DND-41 (cell line): ENCODE data around the gene TGM4.

Experiments
- ATAC-seq: fragments of 200-7000 bp; cut with Tn5 transposase; 3 replicates; pipeline ENCODE4 v1.9.1; 2021; ENCODE audit warnings: low read depth; ENCODE audit not compliant: insufficient read depth
- DNase-seq: peaks from one replicate; pipeline ENCODE4 v3.0.0-alpha.2; 2020
- H2AFZ ChIP-seq: 2 replicates; pipeline ENCODE4 v1.6.0; 2012; ENCODE audit warnings: low read depth, low read length
- H3K27ac ChIP-seq: 2 replicates; pipeline ENCODE4 v1.5.1; 2012; ENCODE audit warnings: low read length, inconsistent platforms
- H3K27me3 ChIP-seq: fragments of 200-600 bp; sonication (generic); 2 replicates; pipeline ENCODE4 v1.6.0; 2012; ENCODE audit warnings: low read length, mild to moderate bottlenecking, inconsistent platforms; ENCODE audit not compliant: insufficient read depth, poor library complexity
- H3K36me3 ChIP-seq: 2 replicates; pipeline ENCODE4 v1.5.1; 2012; ENCODE audit warnings: low read length, inconsistent platforms; ENCODE audit not compliant: insufficient read depth
- H3K4me1 ChIP-seq: 2 replicates; pipeline ENCODE4 v1.5.1; 2012; ENCODE audit warnings: mild to moderate bottlenecking, low read length; ENCODE audit not compliant: insufficient read depth
- H3K4me2 ChIP-seq: 2 replicates; pipeline ENCODE4 v1.6.0; 2012; ENCODE audit warnings: mild to moderate bottlenecking, moderate library complexity, low read length, inconsistent platforms; ENCODE audit not compliant: insufficient read depth
- H3K4me3 ChIP-seq, 2 experiments: fragments of 200-600 bp in 1 of 2; shearing (Covaris generic) in 1 of 2; 2 replicates each; pipeline ENCODE4 v1.5.1; 2012 to 2016; ENCODE audit warnings: inconsistent platforms in 2 of 2, low read length in 2 of 2, mild to moderate bottlenecking in 2 of 2, low read depth in 1 of 2, moderate library complexity in 1 of 2
- H3K79me2 ChIP-seq: 2 replicates; pipeline ENCODE4 v1.6.0; 2012; ENCODE audit warnings: low read length, inconsistent platforms; ENCODE audit not compliant: insufficient read depth
- H3K9ac ChIP-seq: 2 replicates; pipeline ENCODE4 v1.6.0; 2012; ENCODE audit warnings: low read depth, mild to moderate bottlenecking, inconsistent platforms, low read length, moderate library complexity
- H3K9me3 ChIP-seq: 2 replicates; pipeline ENCODE4 v1.5.1; 2012; ENCODE audit warnings: low read length, moderate library complexity, mild to moderate bottlenecking, inconsistent platforms; ENCODE audit not compliant: insufficient read depth, severe bottlenecking
- H4K20me1 ChIP-seq: 2 replicates; pipeline ENCODE4 v1.6.0; 2012; ENCODE audit warnings: low read length; ENCODE audit not compliant: insufficient read depth
- EZH2 ChIP-seq: IDR thresholded peaks from 3 replicates; pipeline ENCODE4 v1.6.1; 2012; ENCODE audit warnings: borderline replicate concordance, low read depth, mild to moderate bottlenecking, moderate library complexity, low read length, inconsistent platforms; ENCODE audit not compliant: severe bottlenecking
- TF ChIP-seq, protein P1 (sequence below): IDR thresholded peaks from 2 replicates; pipeline ENCODE4 v1.5.1; 2012; ENCODE audit warnings: borderline replicate concordance, low read length, moderate library complexity, mild to moderate bottlenecking; ENCODE audit not compliant: poor library complexity, severe bottlenecking; ENCODE audit errors: extremely low read depth

Gene TGM4

DNA sequence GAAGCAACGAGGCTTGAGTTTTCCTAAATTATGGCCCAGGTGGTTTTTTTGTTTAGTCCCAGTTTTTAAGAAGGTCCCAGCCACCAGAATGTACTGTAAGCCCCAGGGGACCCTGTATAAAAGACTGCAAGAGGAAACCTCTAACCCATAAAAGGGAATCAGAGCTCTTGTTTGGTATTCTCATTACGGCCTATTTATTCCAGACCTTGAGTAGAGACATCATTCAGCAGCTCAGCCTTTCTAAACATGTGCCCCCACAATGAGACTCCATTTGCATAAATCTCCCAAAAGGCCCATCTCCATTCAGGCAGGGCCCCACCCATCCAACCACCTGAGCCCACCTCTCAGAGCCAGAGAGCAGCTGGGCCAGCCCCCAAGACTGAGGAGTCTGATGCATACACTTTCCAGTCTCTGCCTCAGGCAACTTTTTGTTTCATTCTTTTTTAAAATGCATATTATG is 75.9 kb downstream of the TGM4 start:
- H3K79me2 ChIP-seq, result peaks cover 3% of the 10 kb centered on the region; the same call in 1 of the 2 replicates
- H3K4me2 ChIP-seq, result no peak overlapping the region
- no peak overlapping the region for H2AFZ ChIP-seq
- H3K27me3 ChIP-seq, result no peaks in the 10 kb centered on the region
- DNase-seq (no peak), ATAC-seq (no peak)
- no peak overlapping the region for H3K9ac ChIP-seq
- no peaks in the 10 kb centered on the region for H3K4me1 ChIP-seq
- no peak overlapping the region for H3K27ac ChIP-seq
- H4K20me1 ChIP-seq, result peaks cover 22% of the 10 kb centered on the region; the same call in 1 of the 2 replicates
- peaks cover 25% of the 10 kb centered on the region for H3K36me3 ChIP-seq
- no peaks in the 10 kb centered on the region for H3K9me3 ChIP-seq
- TF ChIP-seq EZH2, result no peak
- TF ChIP-seq, protein P1, sequence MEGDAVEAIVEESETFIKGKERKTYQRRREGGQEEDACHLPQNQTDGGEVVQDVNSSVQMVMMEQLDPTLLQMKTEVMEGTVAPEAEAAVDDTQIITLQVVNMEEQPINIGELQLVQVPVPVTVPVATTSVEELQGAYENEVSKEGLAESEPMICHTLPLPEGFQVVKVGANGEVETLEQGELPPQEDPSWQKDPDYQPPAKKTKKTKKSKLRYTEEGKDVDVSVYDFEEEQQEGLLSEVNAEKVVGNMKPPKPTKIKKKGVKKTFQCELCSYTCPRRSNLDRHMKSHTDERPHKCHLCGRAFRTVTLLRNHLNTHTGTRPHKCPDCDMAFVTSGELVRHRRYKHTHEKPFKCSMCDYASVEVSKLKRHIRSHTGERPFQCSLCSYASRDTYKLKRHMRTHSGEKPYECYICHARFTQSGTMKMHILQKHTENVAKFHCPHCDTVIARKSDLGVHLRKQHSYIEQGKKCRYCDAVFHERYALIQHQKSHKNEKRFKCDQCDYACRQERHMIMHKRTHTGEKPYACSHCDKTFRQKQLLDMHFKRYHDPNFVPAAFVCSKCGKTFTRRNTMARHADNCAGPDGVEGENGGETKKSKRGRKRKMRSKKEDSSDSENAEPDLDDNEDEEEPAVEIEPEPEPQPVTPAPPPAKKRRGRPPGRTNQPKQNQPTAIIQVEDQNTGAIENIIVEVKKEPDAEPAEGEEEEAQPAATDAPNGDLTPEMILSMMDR, result no peak
- no peak overlapping the region for H3K4me3 ChIP-seq

GRCh38 chr3:44952689-44953088 is 78.3 kb downstream of the TGM4 start:
- Histone ChIP-seq H3K9me3 (no peaks in the 10 kb centered on the region), H3K9ac (no peak overlapping the region), H4K20me1 (peaks cover 18% of the 10 kb centered on the region; the same call in 1 of the 2 replicates), H3K36me3 (peaks cover 33% of the 10 kb centered on the region), H3K4me3 (no peak overlapping the region), H3K27ac (no peak overlapping the region), H3K79me2 (peaks cover 3% of the 10 kb centered on the region; the same call in 1 of the 2 replicates), H3K27me3 (no peaks in the 10 kb centered on the region), H2AFZ (no peak overlapping the region), H3K4me2 (no peak overlapping the region), H3K4me1 (no peaks in the 10 kb centered on the region)
- DNase-seq, result no peak
- no peak for ATAC-seq
- no peak for TF ChIP-seq EZH2

DNA sequence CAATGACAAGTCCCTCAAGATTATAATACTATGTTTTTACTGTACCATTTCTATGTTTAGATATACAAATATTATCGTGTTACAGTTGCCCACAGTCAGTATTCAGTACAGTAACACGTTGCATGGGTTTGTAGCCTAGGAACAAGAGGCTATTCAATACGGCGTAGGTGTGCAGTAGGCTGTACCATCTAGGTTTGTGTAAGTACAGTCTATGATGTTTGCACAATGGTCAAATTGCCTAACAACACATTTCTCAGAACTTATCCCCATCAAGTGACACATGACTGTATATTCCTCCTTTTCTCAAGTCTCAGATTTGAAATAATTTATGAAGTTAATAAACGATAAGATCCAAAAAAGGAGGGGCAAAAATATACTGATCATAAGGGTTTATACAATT is 79.9 kb downstream of the TGM4 start:
- Histone ChIP-seq H3K9ac (no peak overlapping the region), H3K79me2 (0 out of 2 replicates have a peak, but pooled peaks cover 3% of the 10 kb centered on the region), H2AFZ (no peak overlapping the region), H3K9me3 (no peaks in the 10 kb centered on the region), H3K4me3 (no peak overlapping the region), H3K27me3 (no peaks in the 10 kb centered on the region), H4K20me1 (peaks cover 19% of the 10 kb centered on the region; the same call in 1 of the 2 replicates), H3K27ac (no peak overlapping the region), H3K4me2 (no peak overlapping the region), H3K36me3 (peaks cover 49% of the 10 kb centered on the region), H3K4me1 (no peaks in the 10 kb centered on the region)
- ATAC-seq (no peak), DNase-seq (no peak)
- TF ChIP-seq, protein P1, result no peak
- no peak for TF ChIP-seq EZH2

- H3K4me1 ChIP-seq, result no peaks in the 10 kb centered on the region
- H3K27ac ChIP-seq, result no peak overlapping the region
- no peak for DNase-seq
- H3K4me3 ChIP-seq, result no peak overlapping the region
- TF ChIP-seq, protein P1, result no peak
- no peak for TF ChIP-seq EZH2
- no peak for ATAC-seq
- H4K20me1 ChIP-seq, result peaks cover 18% of the 10 kb centered on the region; the same call in 1 of the 2 replicates
- H2AFZ ChIP-seq, result no peak overlapping the region
- no peaks in the 10 kb centered on the region for H3K27me3 ChIP-seq
- H3K9me3 ChIP-seq, result no peaks in the 10 kb centered on the region
- H3K9ac ChIP-seq, result no peak overlapping the region
- H3K79me2 ChIP-seq, result peaks cover 5% of the 10 kb centered on the region; the same call in 1 of the 2 replicates
- peaks cover 51% of the 10 kb centered on the region for H3K36me3 ChIP-seq
- no peak overlapping the region for H3K4me2 ChIP-seq
These were observed 80.6 kb downstream of the TGM4 start for GRCh38 chr3:44954962-44955361.
